Right lobe of liver (tissue), 6 donors: ENCODE data around the gene SPPL3. TPM values are rescaled to one million over a fixed set of nuclear protein-coding genes. Genes with fewer than 3 reads are reported as not detected.
A peak's percentile ranks its signal among the peaks of the same experiment; 100 is the strongest.

Source experiments
- ATAC-seq, 4 donors: fragments of 200-7000 bp; cut with Tn5 transposase; one replicate each; pipeline ENCODE4 v1.9.1; 2020; ENCODE audit warnings: mild to moderate bottlenecking in 4 of 4, moderate library complexity in 4 of 4
- DNase-seq, 3 donors: peaks; one replicate each; pipeline ENCODE4 v3.0.0-alpha.2; 2020
- H3K27ac ChIP-seq, 3 donors: fragments of 200-600 bp; one replicate each; pipeline ENCODE4 v1.8.0; 2022
- H3K27me3 ChIP-seq, 2 donors: fragments of 200-600 bp; one replicate each; pipeline ENCODE4 v1.8.0; 2022
- H3K36me3 ChIP-seq, 4 donors: fragments of 200-600 bp; sonication (generic) in 1 of 4; one replicate each; pipeline versions ENCODE4 v1.5.1 to v1.8.0; 2017 to 2022; ENCODE audit warnings: control low read depth in 1 of 4
- H3K4me1 ChIP-seq, 4 donors: fragments of 200-600 bp; sonication (generic) in 1 of 4; one replicate each; pipeline versions ENCODE4 v1.5.1 to v1.8.0; 2017 to 2022; ENCODE audit warnings: control low read depth in 1 of 4
- H3K4me3 ChIP-seq, 3 donors: fragments of 200-600 bp; one replicate each; pipeline ENCODE4 v1.8.0; 2022
- H3K9me3 ChIP-seq, 4 donors: fragments of 200-600 bp; sonication (generic) in 1 of 4; one replicate each; pipeline versions ENCODE4 v1.5.1 to v1.8.0; 2017 to 2022; ENCODE audit warnings: control low read depth in 1 of 4
- CTCF ChIP-seq, 4 donors: fragments of 200-600 bp in 3 of 4; fragments of 450-650 bp in 1 of 4; IDR thresholded peaks; one replicate each; pipeline versions ENCODE4 v1.5.1 to v1.8.0; 2016 to 2022; ENCODE audit warnings: antibody characterized with exemption in 4 of 4, mild to moderate bottlenecking in 2 of 4
- POLR2A ChIP-seq: fragments of 450-650 bp; IDR thresholded peaks from one replicate; pipeline ENCODE4 v1.6.1; 2017; ENCODE audit warnings: antibody characterized with exemption, mild to moderate bottlenecking
- WGBS: methylation state at CpG from one replicate; pipeline ENCODE4 v1.1.6; 2018; ENCODE audit warnings: low coverage, low lambda C conversion rate; ENCODE audit not compliant: insufficient coverage; ENCODE audit errors: missing lambda C conversion rate; 5-methylcytosine and 5-hydroxymethylcytosine counted together
- intact Hi-C, 2 donors: fragments of 100-400 bp; cut with DNase I; formaldehyde crosslinking; loops; one replicate each; pipeline versions ENCODE4 v1.11.2 to v1.14.1; 2022
- total RNA-seq, 6 experiments: library from RNA; depleted of rRNA in 2 of 6; stranded (reverse); fragments of >200 nt in 2 of 6; fragmentation: NEBNext Ultra II Directional in 3 of 6; extraction: Animal tissue kit (Norgen Biotek cat#: 25700) in 3 of 6; gene quantifications; one replicate each; pipeline versions ENCODE4 v1.1.0 to v1.2.4, GENCODE V29; 2016 to 2023
- donor health status: DM: no; HTN: yes; CAD: no.
- donor health status: DM: no; HTN: no; CAD: no.
- donor health status: DM: no; HTN: no; CAD: no.
- donor health status: DM: no; HTN: yes; CAD: no.
- donor health status: DM: no; HTN: yes; CAD: no.

The SPPL3 gene
- total RNA-seq, 6 experiments from 2014 or later, result 10.7 to 26.6 (median 16.9) TPM

DNA sequence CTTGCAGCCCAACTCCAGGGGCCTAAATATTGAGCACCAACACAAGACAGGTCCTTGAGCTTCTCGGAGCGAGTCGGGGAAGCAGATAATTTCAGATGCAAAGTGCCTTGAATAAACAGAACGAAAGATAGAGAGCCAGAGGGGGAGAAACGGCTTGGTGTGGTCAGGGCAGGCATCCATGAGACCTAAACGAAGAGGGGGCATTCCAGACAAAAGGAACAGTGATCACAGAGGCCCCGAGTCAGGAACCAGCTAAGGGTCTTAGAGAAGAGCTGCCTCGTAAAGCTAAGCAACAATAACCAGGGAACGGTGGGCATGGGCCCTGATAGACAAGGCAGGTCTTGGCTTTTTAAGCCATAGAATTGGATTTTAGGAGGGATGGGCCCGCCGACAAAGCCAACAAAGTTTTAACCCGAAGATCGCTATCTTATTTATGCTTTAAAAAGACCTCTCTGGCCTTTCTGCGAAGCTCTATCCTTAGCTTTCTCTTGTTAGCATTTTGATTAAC, 179.0 kb downstream of the SPPL3 start:
- Histone ChIP-seq H3K4me1 (peaks cover 0 to 63% (median 7%) of the 10 kb centered on the region in 4 donors), H3K27ac (peak overlapping the region in 2 of 3 donors; percentile 74 to 90), H3K4me3 (peak overlapping the region; percentile 84 to 93 (median 87)), H3K9me3 (no peaks in the 10 kb centered on the region), H3K36me3 (peaks cover 0 to 16% (median under 1%) of the 10 kb centered on the region in 4 donors), H3K27me3 (no peaks in the 10 kb centered on the region)
- intact Hi-C loops, result no loop called here
- 52% methylated on average over 12 of the region's 14 CpGs for WGBS
- ATAC-seq, result no peak
- TF ChIP-seq POLR2A, result no peak
- TF ChIP-seq CTCF (IDR thresholded peaks at IDR 0.05), result no peak
- no peak for DNase-seq

- TF ChIP-seq POLR2A, result no peak
- ATAC-seq, result no peak
- intact Hi-C loops, result no loop called here
- peaks cover 0 to 11% (median under 1%) of the 10 kb centered on the region in 4 donors for H3K36me3 ChIP-seq
- peak overlapping the region in 1 of 3 donors; percentile 90 for H3K27ac ChIP-seq
- H3K9me3 ChIP-seq, result no peaks in the 10 kb centered on the region
- H3K4me1 ChIP-seq, result peaks cover 0 to 68% (median 10%) of the 10 kb centered on the region in 4 donors
- H3K4me3 ChIP-seq, result no peak overlapping the region
- DNase-seq, result no peak
- WGBS, result 73% methylated on average over 4 of the region's 5 CpGs
- no peaks in the 10 kb centered on the region for H3K27me3 ChIP-seq
Observed at GRCh38 chr12:120724720-120725119, 179.4 kb downstream of the SPPL3 start.

DNA sequence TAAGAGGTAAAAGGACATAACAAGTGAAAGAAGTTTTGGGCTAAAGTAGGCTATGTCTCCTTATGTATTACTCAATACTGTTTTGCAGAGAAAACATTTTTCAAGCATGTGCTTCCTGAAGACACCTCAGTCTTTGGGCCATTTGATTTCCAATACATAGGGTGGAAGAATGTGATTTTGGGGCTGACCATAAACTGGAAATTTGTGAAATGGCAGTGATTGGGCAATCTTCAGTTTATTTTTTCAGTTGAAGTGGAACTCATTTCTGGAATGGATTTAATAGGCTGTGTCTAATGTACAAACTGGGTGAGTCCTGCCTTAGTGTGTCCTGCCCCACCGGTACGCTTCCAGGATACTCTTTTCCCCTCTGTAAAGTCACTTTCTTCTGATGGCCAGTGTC, 181.4 kb downstream of the SPPL3 start:
- no peaks in the 10 kb centered on the region for H3K27me3 ChIP-seq
- no peak overlapping the region for H3K27ac ChIP-seq
- TF ChIP-seq CTCF (IDR thresholded peaks at IDR 0.05), result no peak
- no peak for TF ChIP-seq POLR2A
- no peak for ATAC-seq
- DNase-seq, result no peak
- peaks cover 0 to 7% (median 0%) of the 10 kb centered on the region in 4 donors for H3K36me3 ChIP-seq
- no peak overlapping the region for H3K4me3 ChIP-seq
- no peaks in the 10 kb centered on the region for H3K9me3 ChIP-seq
- 78% methylated on average over 2 of the region's 2 CpGs for WGBS
- H3K4me1 ChIP-seq, result peaks cover 0 to 76% (median 17%) of the 10 kb centered on the region in 4 donors
- intact Hi-C loops, result no loop called here

DNA sequence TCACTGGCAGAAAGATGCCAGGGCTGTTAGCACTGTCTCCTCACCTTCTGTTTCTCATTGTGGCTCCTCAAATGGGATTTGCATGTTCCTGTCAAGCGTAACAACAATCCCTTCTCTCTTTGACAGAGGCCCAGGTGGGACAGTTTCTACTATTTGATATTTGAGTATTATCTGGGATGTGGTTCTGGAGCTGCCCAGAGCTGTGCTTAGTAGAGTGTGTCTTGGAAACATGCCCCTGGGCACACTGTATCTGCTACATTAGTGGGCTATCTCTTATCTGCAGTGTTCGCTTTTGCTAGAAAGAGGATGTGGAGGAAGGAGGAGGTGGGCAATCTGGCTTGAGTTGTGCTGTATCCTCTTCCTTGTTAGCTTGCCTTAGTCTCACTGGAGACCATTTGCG, 182.3 kb downstream of the SPPL3 start:
- 72% methylated on average over 2 of the region's 3 CpGs for WGBS
- TF ChIP-seq POLR2A (no peak), CTCF (IDR thresholded peaks at IDR 0.05) (no peak)
- H3K4me3 ChIP-seq, result no peak overlapping the region
- H3K27ac ChIP-seq, result peak overlapping the region in 1 of 3 donors; percentile 76
- intact Hi-C loops, result no loop called here
- DNase-seq (no peak), ATAC-seq (no peak)
- H3K4me1 ChIP-seq, result peaks cover 0 to 68% (median 13%) of the 10 kb centered on the region in 4 donors
- H3K9me3 ChIP-seq, result no peaks in the 10 kb centered on the region
- H3K36me3 ChIP-seq, result peaks cover 0 to 15% (median 2%) of the 10 kb centered on the region in 4 donors
- no peaks in the 10 kb centered on the region for H3K27me3 ChIP-seq

GRCh38 chr12:120720987-120721801, 183.0 kb downstream of the SPPL3 start:
- peak overlapping the region in 2 of 3 donors; percentile 8 to 76 for H3K27ac ChIP-seq
- 77% methylated on average over 3 of the region's 10 CpGs for WGBS
- no peaks in the 10 kb centered on the region for H3K9me3 ChIP-seq
- intact Hi-C loops, result no loop called here
- peaks cover 0 to 63% (median 12%) of the 10 kb centered on the region in 4 donors for H3K4me1 ChIP-seq
- no peaks in the 10 kb centered on the region for H3K27me3 ChIP-seq
- TF ChIP-seq POLR2A, result no peak
- no peak for TF ChIP-seq CTCF (IDR thresholded peaks at IDR 0.05)
- DNase-seq (no peak), ATAC-seq (no peak)
- peaks cover 0 to 21% (median 5%) of the 10 kb centered on the region in 4 donors for H3K36me3 ChIP-seq
- H3K4me3 ChIP-seq, result no peak overlapping the region
